Activated CD4-positive, alpha-beta T cell treated with anti-CD3 and anti-CD28 coated beads for 36 hours (primary cell): ENCODE measurements around the gene TECTB. TPM values are rescaled to one million over a fixed set of nuclear protein-coding genes. Genes with fewer than 3 reads are reported as not detected.

ENCODE experiments used
- ATAC-seq: fragments of 200-7000 bp; cut with Tn5 transposase; one replicate; pipeline ENCODE4 v1.10.0; 2021; ENCODE audit warnings: mild to moderate bottlenecking, moderate library complexity
- CTCF ChIA-PET: fragments of 350-600 bp; sonication (Branson Sonifier 250); formaldehyde crosslinking; loops from one replicate; lab custom pipeline; 2021; ENCODE audit warnings: antibody characterized with exemption; lab: Charles Lee
- POLR2A ChIA-PET: fragments of 350-600 bp; sonication (Branson Sonifier 250); formaldehyde crosslinking; loops from one replicate; lab custom pipeline; 2021; ENCODE audit warnings: antibody characterized with exemption, inconsistent platforms; lab: Charles Lee
- DNase-seq: peaks from one replicate; pipeline ENCODE4 v3.0.0-alpha.2; 2020
- H3K27ac Mint-ChIP-seq: one replicate; pipeline ENCODE4 v1.8.0; 2021; ENCODE audit warnings: mixed read lengths
- H3K27me3 Mint-ChIP-seq: one replicate; pipeline ENCODE4 v1.8.0; 2021; ENCODE audit warnings: mixed read lengths
- H3K36me3 Mint-ChIP-seq: one replicate; pipeline ENCODE4 v1.8.0; 2021; ENCODE audit warnings: low read depth, mixed read lengths
- H3K4me1 Mint-ChIP-seq: one replicate; pipeline ENCODE4 v1.8.0; 2021; ENCODE audit warnings: mixed read lengths
- H3K4me3 Mint-ChIP-seq: one replicate; pipeline ENCODE4 v1.8.0; 2021; ENCODE audit warnings: mild to moderate bottlenecking, moderate library complexity, mixed read lengths
- H3K9me3 Mint-ChIP-seq: one replicate; pipeline ENCODE4 v1.8.0; 2021; ENCODE audit warnings: low read depth, mixed read lengths
- intact Hi-C, 2 experiments: fragments of 100-400 bp; cut with DNase I in 1 of 2; cut with micrococcal nuclease in 1 of 2; formaldehyde crosslinking; loops; one replicate each; pipeline versions ENCODE4 v1.14.2 to v1.15.1; 2022 to 2024; cut with DNase I, micrococcal nuclease
- microRNA-seq: library from miRNA; unstranded; fragments of <30 nt; microRNA quantifications from one replicate; pipeline ENCODE4 v1.2.0, GENCODE V29; 2021; ENCODE audit warnings: borderline replicate concordance
- total RNA-seq, 2 experiments: library from RNA; stranded (reverse); gene quantifications; one replicate each; pipeline ENCODE4 v1.2.3, GENCODE V29; 2021

TECTB gene
- total RNA-seq, 2 experiments from 2014 or later = not detected

DNA sequence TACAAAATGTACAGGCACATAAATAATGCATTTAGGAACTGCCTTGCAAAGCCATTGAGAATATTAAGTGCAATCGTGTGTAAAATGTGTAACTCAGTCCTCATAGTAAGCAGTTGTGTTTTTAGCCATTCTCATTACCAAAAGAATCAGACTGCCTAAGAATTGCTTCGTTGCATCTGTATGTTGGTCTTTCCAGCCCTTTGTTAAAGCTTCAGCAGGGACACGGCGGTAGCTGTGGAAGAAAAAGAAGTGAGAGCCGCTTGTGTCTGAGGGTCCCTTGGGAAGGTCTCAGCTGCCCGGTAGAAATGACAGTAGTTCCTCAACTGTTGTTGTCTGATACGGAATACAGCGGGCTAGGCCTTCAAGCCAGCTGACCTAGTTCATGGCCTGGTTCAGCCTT lies 67.9 kb downstream of the TECTB start:
- H3K9me3 Mint-ChIP-seq = no peaks in the 10 kb centered on the region
- intact Hi-C loops = no loop called here
- H3K4me1 Mint-ChIP-seq = no peaks in the 10 kb centered on the region
- ChIA-PET POLR2A (no interaction called here), CTCF (interaction anchor here (0.6 to 0.9 kb wide), 2 partner anchors 12 to 14 kb away, joined by 3 read pairs; no protein-coding TSS in a partner anchor)
- H3K4me3 Mint-ChIP-seq = no peak overlapping the region
- ATAC-seq = no peak
- no peaks in the 10 kb centered on the region for H3K36me3 Mint-ChIP-seq
- H3K27ac Mint-ChIP-seq = no peak overlapping the region
- DNase-seq = no peak
- no peaks in the 10 kb centered on the region for H3K27me3 Mint-ChIP-seq

DNA sequence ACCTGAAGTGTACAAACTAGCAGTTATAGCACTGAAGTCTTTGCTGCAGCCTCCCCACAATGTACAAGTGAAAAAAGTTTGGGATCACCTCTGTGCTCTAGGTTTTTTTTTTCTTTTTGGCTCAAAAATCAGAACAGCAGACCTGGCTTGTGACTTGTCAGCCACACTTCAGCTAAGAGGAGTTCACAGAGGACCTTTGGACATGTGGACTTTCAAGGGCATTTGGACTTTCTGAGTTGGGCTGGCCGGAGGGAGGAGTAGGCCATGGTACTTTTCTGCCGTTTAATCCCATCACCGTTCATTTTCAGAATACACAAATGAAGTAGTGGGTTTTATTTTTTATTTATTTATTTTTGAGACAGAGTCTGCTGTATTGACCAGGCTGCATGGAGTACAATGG lies 68.8 kb downstream of the TECTB start:
- ChIA-PET POLR2A (no interaction called here), CTCF (interaction anchor here (0.6 to 0.9 kb wide), 2 partner anchors 12 to 13 kb away, joined by 3 to 4 read pairs; no protein-coding TSS in a partner anchor)
- H3K36me3 Mint-ChIP-seq = no peaks in the 10 kb centered on the region
- no peak overlapping the region for H3K27ac Mint-ChIP-seq
- no peaks in the 10 kb centered on the region for H3K9me3 Mint-ChIP-seq
- no peak overlapping the region for H3K4me3 Mint-ChIP-seq
- intact Hi-C loops = no loop called here
- DNase-seq (no peak), ATAC-seq (no peak)
- H3K4me1 Mint-ChIP-seq = no peaks in the 10 kb centered on the region
- H3K27me3 Mint-ChIP-seq = no peaks in the 10 kb centered on the region

DNA sequence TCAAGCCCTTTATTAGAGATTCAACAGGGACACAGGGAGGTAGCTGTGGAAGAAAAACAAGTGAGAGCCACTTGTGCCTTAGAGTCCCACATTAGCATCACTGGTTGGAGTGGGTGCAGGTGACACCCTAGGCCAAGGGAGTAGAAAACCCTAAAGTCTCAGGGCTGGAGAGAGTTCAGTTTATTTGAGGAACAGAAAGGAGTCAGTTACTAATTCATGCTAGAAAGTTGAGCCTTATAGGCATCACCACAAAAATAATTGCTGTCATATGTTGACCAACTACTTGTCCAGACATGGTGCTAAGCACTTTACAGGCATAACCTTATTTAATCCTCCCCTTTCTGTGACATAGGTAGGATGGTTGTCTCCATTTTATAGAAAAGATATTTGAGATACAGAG lies 69.8 kb downstream of the TECTB start:
- no peaks in the 10 kb centered on the region for H3K27me3 Mint-ChIP-seq
- DNase-seq (no peak), ATAC-seq (no peak)
- H3K9me3 Mint-ChIP-seq = no peaks in the 10 kb centered on the region
- no peak overlapping the region for H3K4me3 Mint-ChIP-seq
- no peaks in the 10 kb centered on the region for H3K4me1 Mint-ChIP-seq
- H3K36me3 Mint-ChIP-seq = no peaks in the 10 kb centered on the region
- POLR2A ChIA-PET = no interaction called here
- H3K27ac Mint-ChIP-seq = no peak overlapping the region
- intact Hi-C loops = no loop called here
- CTCF ChIA-PET = no interaction called here

Small RNA genes within 50 kb of the gene (microRNA-seq; reads per million reads assigned to microRNA genes)
- gene MIR6715A (not detected), gene MIR6715B (not detected)

Other genes with a start within 250 kb of the TECTB start
- gene GPAM, start 99.6 kb upstream of the TECTB start, total RNA-seq = 1 to 10 TPM; 5.7 to 7.5 TPM
- gene ACSL5, start 90.7 kb downstream of the TECTB start, total RNA-seq = 10 to 100 TPM; 32.0 to 32.1 TPM
- 10 to 100 TPM; 42.1 to 61.3 TPM for gene ZDHHC6, start 163.5 kb downstream of the TECTB start, total RNA-seq
- gene VTI1A, start 163.8 kb downstream of the TECTB start, total RNA-seq = 10 to 100 TPM; 27.1 to 33.4 TPM